Activated T-helper 1 cell treated with anti-CD3 and anti-CD28 coated beads, Interleukin-12 subunit alpha, Interleukin-12 subunit beta, Interleukin-2, Interleukin-4 antibody, amounts not matched to agents 30 ng/mL and 10 ng/mL and 1 ng/mL, durations not matched to agents 14 hours and 24 hours and 36 hours (primary cell): ENCODE results near the gene MLF2. TPM values are rescaled to one million over a fixed set of nuclear protein-coding genes. Genes with fewer than 3 reads are reported as not detected.
A peak's percentile ranks its signal among the peaks of the same experiment; 100 is the strongest.

Source experiments
- DNase-seq: peaks from one replicate; pipeline ENCODE4 v3.0.0; 2021; ENCODE audit warnings: low spot score
- H3K27ac Mint-ChIP-seq: one replicate; pipeline ENCODE4 v1.8.0; 2021; ENCODE audit warnings: mild to moderate bottlenecking, mixed read lengths
- H3K27me3 Mint-ChIP-seq: one replicate; pipeline ENCODE4 v1.8.0; 2022; ENCODE audit warnings: mild to moderate bottlenecking, moderate library complexity, mixed read lengths; ENCODE audit not compliant: insufficient read depth
- H3K36me3 Mint-ChIP-seq: one replicate; pipeline ENCODE4 v1.8.0; 2021; ENCODE audit warnings: low read depth, mixed read lengths
- H3K4me1 Mint-ChIP-seq: one replicate; pipeline ENCODE4 v1.8.0; 2021; ENCODE audit warnings: low read depth, mixed read lengths
- H3K4me3 Mint-ChIP-seq: one replicate; pipeline ENCODE4 v1.8.0; 2021; ENCODE audit warnings: mild to moderate bottlenecking, moderate library complexity, mixed read lengths
- H3K9me3 Mint-ChIP-seq: one replicate; pipeline ENCODE4 v1.8.0; 2021; ENCODE audit warnings: mixed read lengths
- intact Hi-C: fragments of 100-400 bp; cut with micrococcal nuclease; formaldehyde crosslinking; loops from one replicate; pipeline ENCODE4 v1.15.1; 2024
- total RNA-seq: library from RNA; stranded (reverse); gene quantifications from 2 replicates; pipeline ENCODE4 v1.2.3, GENCODE V29; 2022

MLF2 gene
- total RNA-seq, 1 donor from 2014 or later: 159 TPM

GRCh38 chr12:6701078-6701768 is 51.7 kb downstream of the MLF2 start:
- H3K27me3 Mint-ChIP-seq: peaks cover 63% of the 10 kb centered on the region
- peak overlapping the region; percentile 68 for H3K4me3 Mint-ChIP-seq
- intact Hi-C loops: no loop called here

GRCh38 chr12:6700646-6701051 is 52.3 kb downstream of the MLF2 start, which contains the start of gene PIANP:
TSS of gene PIANP (minus strand) at chr12:6700815. CDS start at chr12:6698061, 2,754 bp downstream.
- Mint-ChIP-seq H3K9me3 (no peaks in the 10 kb centered on the region), H3K36me3 (no peaks in the 10 kb centered on the region), H3K27ac (no peak within 1 kb of the TSS), H3K4me1 (peaks cover 11% of the 10 kb centered on the region), H3K4me3 (peak within 1 kb of the TSS; percentile 68), H3K27me3 (peaks cover 65% of the 10 kb centered on the region)
- intact Hi-C loops: no loop called here
- DNase-seq: peak; percentile 29

More at GRCh38 chr12:6701078-6701768, 51.7 kb downstream of the MLF2 start:
- peaks cover 11% of the 10 kb centered on the region for H3K4me1 Mint-ChIP-seq
- H3K27ac Mint-ChIP-seq: no peak overlapping the region
- no peaks in the 10 kb centered on the region for H3K36me3 Mint-ChIP-seq
- no peak for DNase-seq
- no peaks in the 10 kb centered on the region for H3K9me3 Mint-ChIP-seq

GRCh38 chr12:6699989-6700645 is 52.8 kb downstream of the MLF2 start:
- H3K4me3 Mint-ChIP-seq: peak overlapping the region; percentile 66
- H3K9me3 Mint-ChIP-seq: no peaks in the 10 kb centered on the region
- H3K4me1 Mint-ChIP-seq: peaks cover 11% of the 10 kb centered on the region
- no peak overlapping the region for H3K27ac Mint-ChIP-seq
- H3K36me3 Mint-ChIP-seq: no peaks in the 10 kb centered on the region
- peaks cover 62% of the 10 kb centered on the region for H3K27me3 Mint-ChIP-seq
- intact Hi-C loops: no loop called here
- no peak for DNase-seq

GRCh38 chr12:6699259-6699988 is 53.5 kb downstream of the MLF2 start:
- Mint-ChIP-seq H3K36me3 (no peaks in the 10 kb centered on the region), H3K4me3 (peak overlapping the region; percentile 66), H3K4me1 (peaks cover 11% of the 10 kb centered on the region), H3K9me3 (no peaks in the 10 kb centered on the region), H3K27me3 (peaks cover 60% of the 10 kb centered on the region), H3K27ac (peak overlapping the region; percentile 35)
- DNase-seq: no peak
- intact Hi-C loops: no loop called here

GRCh38 chr12:6698352-6699046 is 54.4 kb downstream of the MLF2 start:
- Mint-ChIP-seq H3K4me3 (peak overlapping the region; percentile 66), H3K4me1 (peaks cover 9% of the 10 kb centered on the region), H3K27me3 (peaks cover 53% of the 10 kb centered on the region), H3K27ac (no peak overlapping the region), H3K9me3 (no peaks in the 10 kb centered on the region), H3K36me3 (no peaks in the 10 kb centered on the region)
- intact Hi-C loops: no loop called here
- no peak for DNase-seq

Other genes starting within 250 kb of the MLF2 start
- 4,315 and 4,318 TPM in 2 replicates for gene GAPDH, start 218.6 kb downstream of the MLF2 start, total RNA-seq
- gene IFFO1, start 197.1 kb downstream of the MLF2 start, total RNA-seq: 19.5 and 19.9 TPM in 2 replicates
- 194 and 196 TPM in 2 replicates for gene NOP2, start 184.8 kb downstream of the MLF2 start, total RNA-seq
- 348 and 368 TPM in 2 replicates for gene CHD4, start 145.8 kb downstream of the MLF2 start, total RNA-seq
- gene LPAR5, start 117.2 kb downstream of the MLF2 start, total RNA-seq: 2.8 and 3.1 TPM in 2 replicates
- gene ACRBP, start 105.7 kb downstream of the MLF2 start, total RNA-seq: 0.83 and 1.0 TPM in 2 replicates
- 14.6 and 15.0 TPM in 2 replicates for gene ING4, start 90.0 kb downstream of the MLF2 start, total RNA-seq
- 79.6 and 89.8 TPM in 2 replicates for gene ZNF384, start 63.8 kb downstream of the MLF2 start, total RNA-seq
- 0.07 and 0.08 TPM in 2 replicates for gene PIANP, start 52.3 kb downstream of the MLF2 start, total RNA-seq
- gene COPS7A, start 29.1 kb downstream of the MLF2 start, total RNA-seq: 34.6 and 36.2 TPM in 2 replicates
- 247 and 262 TPM in 2 replicates for gene PTMS, start 13.2 kb upstream of the MLF2 start, total RNA-seq
- gene LAG3, start 19.4 kb upstream of the MLF2 start, total RNA-seq: 268 and 275 TPM in 2 replicates
- 311 TPM in 2 replicates for gene CD4, start 36.4 kb upstream of the MLF2 start, total RNA-seq
- 0.29 and 0.32 TPM in 2 replicates for gene GPR162, start 68.7 kb upstream of the MLF2 start, total RNA-seq
- 3.5 and 4.0 TPM in 2 replicates for gene P3H3, start 75.3 kb upstream of the MLF2 start, total RNA-seq
- 1.6 and 1.7 TPM in 2 replicates for gene GNB3, start 87.8 kb upstream of the MLF2 start, total RNA-seq
- gene CDCA3, start 98.1 kb upstream of the MLF2 start, total RNA-seq: 27.2 and 32.5 TPM in 2 replicates
- 116 and 127 TPM in 2 replicates for gene USP5, start 99.0 kb upstream of the MLF2 start, total RNA-seq
- gene TPI1, start 114.4 kb upstream of the MLF2 start, total RNA-seq: 1,427 and 1,438 TPM in 2 replicates
- gene SPSB2, start 120.2 kb upstream of the MLF2 start, total RNA-seq: 3.4 and 4.7 TPM in 2 replicates
- 5.3 and 5.6 TPM in 2 replicates for gene LRRC23, start 151.7 kb upstream of the MLF2 start, total RNA-seq
- 147 and 156 TPM in 2 replicates for gene ENO2, start 161.4 kb upstream of the MLF2 start, total RNA-seq
- gene ATN1, start 174.8 kb upstream of the MLF2 start, total RNA-seq: 70.8 and 71.2 TPM in 2 replicates
- not detected in 2 replicates for gene RNU7-1, start 190.7 kb upstream of the MLF2 start, total RNA-seq
- gene C12orf57, start 190.9 kb upstream of the MLF2 start, total RNA-seq: 190 and 197 TPM in 2 replicates
- 332 and 341 TPM in 2 replicates for gene PTPN6, start 198.2 kb upstream of the MLF2 start, total RNA-seq
- gene PHB2, start 217.5 kb upstream of the MLF2 start, total RNA-seq: 456 and 469 TPM in 2 replicates
- gene EMG1, start 217.8 kb upstream of the MLF2 start, total RNA-seq: 132 and 134 TPM in 2 replicates